H1 (cell line): ENCODE results near the gene FAM83F. TPM values are rescaled to one million over a fixed set of nuclear protein-coding genes. Genes with fewer than 3 reads are reported as not detected.

Experiments
- CTCF ChIA-PET: fragments of 300-600 bp; sonication (Branson Sonifier 250); formaldehyde crosslinking; loops from one replicate; lab custom pipeline; 2021; ENCODE audit not compliant: partially characterized antibody; lab: Charles Lee
- POLR2A ChIA-PET: fragments of 300-600 bp; sonication (Branson Sonifier 250); formaldehyde crosslinking; loops from one replicate; lab custom pipeline; 2021; ENCODE audit warnings: inconsistent platforms; ENCODE audit not compliant: partially characterized antibody; lab: Charles Lee
- DNase-seq, 2 experiments: peaks; one replicate each; pipeline versions ENCODE4 v3.0.0 to v3.0.0-alpha.2; 2010 to 2022; ENCODE audit warnings: low spot score in 2 of 2, low read depth in 1 of 2, mixed read lengths in 1 of 2
- FAIRE-seq: peaks from 2 replicates; lab custom pipeline; 2011; peaks lifted over from hg19 to GRCh38; lab: Jason Lieb, UNC
- H2AFZ ChIP-seq: 2 replicates; pipeline ENCODE4 v1.8.1; 2012; ENCODE audit warnings: low read length, inconsistent platforms
- H2AK5ac ChIP-seq: 2 replicates; pipeline ENCODE4 v1.6.1; 2013; ENCODE audit warnings: low read depth, low read length
- H2BK120ac ChIP-seq: replicated peaks from 2 replicates; pipeline ENCODE3; 2013; ENCODE audit warnings: low read depth, low read length, inconsistent platforms
- H2BK12ac ChIP-seq: 2 replicates; pipeline ENCODE4 v1.6.1; 2013; ENCODE audit warnings: low read depth, low read length
- H2BK15ac ChIP-seq: 2 replicates; pipeline ENCODE4 v1.6.1; 2013; ENCODE audit warnings: low read length
- H2BK20ac ChIP-seq: 2 replicates; pipeline ENCODE4 v1.6.1; 2013; ENCODE audit warnings: low read length
- H2BK5ac ChIP-seq: 2 replicates; pipeline ENCODE4 v1.6.1; 2013; ENCODE audit warnings: low read depth, low read length
- H3K14ac ChIP-seq: 2 replicates; pipeline ENCODE4 v1.6.1; 2013; ENCODE audit warnings: inconsistent platforms; ENCODE audit not compliant: insufficient read length
- H3K18ac ChIP-seq: 2 replicates; pipeline ENCODE4 v1.6.1; 2013; ENCODE audit warnings: low read length; ENCODE audit errors: extremely low read depth
- H3K23ac ChIP-seq: 2 replicates; pipeline ENCODE4 v1.6.1; 2013; ENCODE audit warnings: inconsistent platforms; ENCODE audit not compliant: insufficient read length
- H3K23me2 ChIP-seq: 2 replicates; pipeline ENCODE4 v1.6.1; 2013; ENCODE audit warnings: low read depth, low read length
- H3K27ac ChIP-seq: 2 replicates; pipeline ENCODE4 v1.6.1; 2011; ENCODE audit warnings: low read depth, low read length, inconsistent platforms
- H3K27me3 ChIP-seq, 4 experiments: replicated peaks in 1 of 4; 1 replicate in 1 of 4; 2 replicates in 3 of 4; pipeline versions ENCODE4 v1.6.1 to v1.8.1; 2011 to 2013; ENCODE audit warnings: low read length in 3 of 4, mild to moderate bottlenecking in 3 of 4, inconsistent platforms in 2 of 4, mixed read lengths in 2 of 4, moderate library complexity in 1 of 4; ENCODE audit not compliant: control insufficient read depth in 3 of 4, insufficient read depth in 3 of 4; ENCODE audit errors: extremely low read depth in 1 of 4
- H3K36me3 ChIP-seq, 4 experiments: 2 replicates each; pipeline versions ENCODE4 v1.6.1 to v1.8.1; 2011 to 2013; ENCODE audit warnings: mild to moderate bottlenecking in 4 of 4, low read length in 3 of 4, moderate library complexity in 2 of 4, control low read depth in 1 of 4, inconsistent platforms in 1 of 4; ENCODE audit not compliant: insufficient read depth in 4 of 4, control insufficient read depth in 2 of 4
- H3K4ac ChIP-seq: replicated peaks from 2 replicates; pipeline ENCODE3; 2013; ENCODE audit warnings: low read length, low read depth, mixed read lengths, inconsistent platforms; ENCODE audit not compliant: insufficient read length
- H3K4me1 ChIP-seq, 4 experiments: replicated peaks in 1 of 4; 1 replicate in 1 of 4; 2 replicates in 3 of 4; pipeline versions ENCODE4 v1.6.1 to v1.8.1; 2011 to 2013; ENCODE audit warnings: low read length in 3 of 4, inconsistent platforms in 2 of 4, mixed read lengths in 1 of 4; ENCODE audit not compliant: insufficient read depth in 4 of 4, control insufficient read depth in 3 of 4
- H3K4me2 ChIP-seq, 2 experiments: 2 replicates each; pipeline versions ENCODE4 v1.6.1 to v1.8.1; 2011 to 2013; ENCODE audit warnings: low read depth in 2 of 2, low read length in 2 of 2, control low read depth in 1 of 2, inconsistent platforms in 1 of 2, mild to moderate bottlenecking in 1 of 2; ENCODE audit not compliant: insufficient read depth in 1 of 2
- H3K4me3 ChIP-seq, 4 experiments: fragments of 200-600, 300-600 bp in 1 of 4; sonication (generic), shearing (Covaris generic), sonication (Bioruptor Twin) in 1 of 4; 2 replicates each; pipeline versions ENCODE4 v1.5.1 to v1.8.1; 2011 to 2016; ENCODE audit warnings: low read length in 4 of 4, low read depth in 3 of 4, control low read depth in 2 of 4, inconsistent platforms in 2 of 4, mild to moderate bottlenecking in 2 of 4, mixed read lengths in 1 of 4, moderate library complexity in 1 of 4; ENCODE audit not compliant: insufficient read depth in 2 of 4; ENCODE audit errors: extremely low read depth in 1 of 4
- H3K56ac ChIP-seq: replicated peaks from 2 replicates; pipeline ENCODE3; 2013; ENCODE audit warnings: low read depth, mild to moderate bottlenecking, mixed read lengths, low read length, inconsistent platforms; ENCODE audit not compliant: insufficient read length
- H3K79me1 ChIP-seq: 2 replicates; pipeline ENCODE4 v1.6.1; 2013; ENCODE audit warnings: low read depth, low read length, control low read depth
- H3K79me2 ChIP-seq, 2 experiments: 2 replicates each; pipeline versions ENCODE4 v1.6.1 to v1.8.1; 2012 to 2013; ENCODE audit warnings: low read length in 2 of 2, mild to moderate bottlenecking in 2 of 2, inconsistent platforms in 1 of 2; ENCODE audit not compliant: insufficient read depth in 2 of 2, control insufficient read depth in 1 of 2
- H3K9ac ChIP-seq, 4 experiments: replicated peaks in 1 of 4; 1 replicate in 1 of 4; 2 replicates in 3 of 4; pipeline versions ENCODE4 v1.6.1 to v1.8.1; 2011 to 2013; ENCODE audit warnings: low read depth in 3 of 4, low read length in 3 of 4, control low read depth in 2 of 4, mild to moderate bottlenecking in 2 of 4, moderate library complexity in 2 of 4, inconsistent platforms in 1 of 4; ENCODE audit errors: extremely low read depth in 1 of 4
- H3K9me3 ChIP-seq, 2 experiments: 2 replicates each; pipeline versions ENCODE4 v1.6.1 to v1.8.1; 2012 to 2013; ENCODE audit warnings: mild to moderate bottlenecking in 2 of 2, moderate library complexity in 2 of 2, control low read depth in 1 of 2, inconsistent platforms in 1 of 2, low read depth in 1 of 2, low read length in 1 of 2, mixed read lengths in 1 of 2; ENCODE audit not compliant: insufficient read depth in 2 of 2
- H4K20me1 ChIP-seq, 2 experiments: replicated peaks in 1 of 2; 2 replicates each; pipeline versions ENCODE3 to v1.8.1; 2011 to 2013; ENCODE audit warnings: inconsistent platforms in 2 of 2, low read length in 2 of 2, mild to moderate bottlenecking in 1 of 2; ENCODE audit not compliant: insufficient read depth in 2 of 2, control insufficient read depth in 1 of 2
- H4K5ac ChIP-seq: 2 replicates; pipeline ENCODE4 v1.6.1; 2013; ENCODE audit warnings: low read length, low read depth, mixed read lengths, inconsistent platforms; ENCODE audit not compliant: insufficient read length
- H4K8ac ChIP-seq: 2 replicates; pipeline ENCODE4 v1.8.0; 2013; ENCODE audit warnings: mild to moderate bottlenecking, moderate library complexity, low read length, inconsistent platforms; ENCODE audit not compliant: insufficient read depth; ENCODE audit errors: extremely low read depth
- H4K91ac ChIP-seq: replicated peaks from 2 replicates; pipeline ENCODE3; 2013; ENCODE audit warnings: low read length, mixed read lengths, inconsistent platforms; ENCODE audit not compliant: insufficient read length
- BRCA1 ChIP-seq: IDR thresholded peaks from 2 replicates; pipeline ENCODE4 v1.6.1; 2012; ENCODE audit warnings: low read depth, low read length, improper control_type of control experiment
- CHD1 ChIP-seq: IDR thresholded peaks from 2 replicates; pipeline ENCODE4 v1.6.1; 2012; ENCODE audit warnings: low read depth, low read length, improper control_type of control experiment
- CHD2 ChIP-seq: IDR thresholded peaks from 2 replicates; pipeline ENCODE4 v1.6.1; 2012; ENCODE audit warnings: low read length, improper control_type of control experiment
- EGR1 ChIP-seq: IDR thresholded peaks from 2 replicates; pipeline ENCODE4 v1.6.1; 2011; ENCODE audit warnings: low read depth, low read length, borderline replicate concordance
- FOSL1 ChIP-seq: IDR thresholded peaks from 2 replicates; pipeline ENCODE4 v1.6.1; 2011; ENCODE audit warnings: mild to moderate bottlenecking, low read depth, low read length, moderate library complexity; ENCODE audit not compliant: insufficient read depth
- JUND ChIP-seq: IDR thresholded peaks from 2 replicates; pipeline ENCODE4 v1.6.1; 2011; ENCODE audit warnings: mild to moderate bottlenecking, improper control_type of control experiment, low read length
- MAX ChIP-seq: IDR thresholded peaks from 2 replicates; pipeline ENCODE4 v1.6.1; 2012; ENCODE audit warnings: inconsistent platforms
- RAD21 ChIP-seq, 2 experiments: IDR thresholded peaks in 1 of 2; conservative IDR thresholded peaks in 1 of 2; 2 replicates each; pipeline ENCODE4 v1.6.1; 2011; ENCODE audit warnings: low read depth in 2 of 2, low read length in 2 of 2, improper control_type of control experiment in 1 of 2, inconsistent platforms in 1 of 2, mild to moderate bottlenecking in 1 of 2, moderate library complexity in 1 of 2
- RBBP5 ChIP-seq: IDR thresholded peaks from 2 replicates; pipeline ENCODE4 v1.7.1; 2012; ENCODE audit warnings: low read depth, mild to moderate bottlenecking, inconsistent platforms, low read length, moderate library complexity, borderline replicate concordance
- SP4 ChIP-seq: IDR thresholded peaks from 2 replicates; pipeline ENCODE4 v1.6.1; 2012; ENCODE audit warnings: low read length, inconsistent platforms
- TAF1 ChIP-seq: IDR thresholded peaks from 2 replicates; pipeline ENCODE4 v1.6.1; 2011; ENCODE audit warnings: mild to moderate bottlenecking, low read depth, low read length
- USF2 ChIP-seq: IDR thresholded peaks from 2 replicates; pipeline ENCODE4 v1.6.1; 2011; ENCODE audit warnings: low read length, improper control_type of control experiment
- WGBS, 2 experiments: shearing (Covaris generic) in 1 of 2; methylation state at CpG; one replicate each; pipeline versions ENCODE4 v1.1.6 to v1.1.7; 2013 to 2015; ENCODE audit warnings: low lambda C conversion rate in 2 of 2, mixed read lengths in 2 of 2, inconsistent platforms in 1 of 2, low coverage in 1 of 2, missing lambda C conversion rate in 1 of 2; ENCODE audit not compliant: insufficient replicate concordance in 2 of 2, insufficient coverage in 1 of 2, insufficient read length in 1 of 2; ENCODE audit errors: extremely low coverage in 1 of 2, missing lambda C conversion rate in 1 of 2; 5-methylcytosine and 5-hydroxymethylcytosine counted together
- polyA plus RNA-seq, 7 experiments: library from polyadenylated mRNA; depleted of rRNA in 3 of 7; stranded (reverse) in 5 of 7; unstranded in 2 of 7; fragments of >200 nt in 5 of 7; fragments of 200-250 nt in 2 of 7; gene quantifications; 1 replicate in 5 of 7; 2 replicates in 1 of 7; 4 replicates in 1 of 7; pipeline versions ENCODE4 v1.2.1 to v1.2.3, GENCODE V29; 2011 to 2013; ENCODE audit warnings: missing spikeins in 2 of 7, mixed read lengths in 2 of 7
- total RNA-seq: library from RNA; stranded (reverse); fragmentation: NEBNext Ultra II Directional; extraction: Animal tissue kit (Norgen Biotek cat#: 25700); gene quantifications from 2 replicates; pipeline ENCODE4 v1.2.1, GENCODE V29; 2021

Gene FAM83F
- total and polyA plus RNA-seq, 2 of the 8 experiments (the other 6 are each of a cell fraction or from before 2014, with no cell fraction given), result 8.6 to 18.9 TPM

GRCh38 chr22:39949964-39950737 lies 44.6 kb upstream of the FAM83F start:
- Histone ChIP-seq H2BK15ac (no peak overlapping the region), H3K79me1 (no peaks in the 10 kb centered on the region), H3K23ac (no peak overlapping the region), H3K4me2 (no peak overlapping the region), H2AK5ac (no peak overlapping the region), H2BK120ac (no peak overlapping the region), H2BK20ac (no peak overlapping the region), H3K9ac (no peak overlapping the region), H3K9me3 (no peaks in the 10 kb centered on the region), H3K79me2 (no peaks in the 10 kb centered on the region), H3K56ac (no peak overlapping the region), H3K23me2 (no peaks in the 10 kb centered on the region), H3K4ac (no peak overlapping the region), H2AFZ (no peak overlapping the region), H3K4me1 (peaks cover 3 to 10% (median 6%) of the 10 kb centered on the region in 4 experiments; a peak in 5 of 7 replicates), H4K8ac (no peak overlapping the region), H3K36me3 (no peaks in the 10 kb centered on the region), H3K14ac (no peak overlapping the region), H2BK5ac (no peak overlapping the region), H3K18ac (no peak overlapping the region), H4K5ac (no peak overlapping the region), H3K4me3 (no peak overlapping the region), H3K27ac (no peak overlapping the region), H4K91ac (no peak overlapping the region), H2BK12ac (no peak overlapping the region), H3K27me3 (no peaks in the 10 kb centered on the region; a peak in 1 of 7 replicates), H4K20me1 (no peaks in the 10 kb centered on the region)
- no peak for TF ChIP-seq SP4
- TF ChIP-seq CHD1, result no peak
- TF ChIP-seq RAD21 (IDR thresholded peaks at IDR 0.05 in 1 of 2, conservative IDR thresholded peaks at IDR 0.05 in 1 of 2; ENCODE audit: low read depth in 2 of 2, low read length in 2 of 2), result no peak
- TF ChIP-seq MAX, result no peak
- no peak for TF ChIP-seq USF2
- TF ChIP-seq FOSL1, result no peak
- TF ChIP-seq TAF1, result no peak
- no peak for TF ChIP-seq BRCA1
- no peak for TF ChIP-seq EGR1
- no peak for TF ChIP-seq RBBP5
- no peak for TF ChIP-seq JUND
- no peak for TF ChIP-seq CHD2
- ChIA-PET CTCF (interaction anchor here (0.7 to 3.2 kb wide), 5 partner anchors 17 to 85 kb away, joined by 4 to 20 read pairs (median 5); no protein-coding TSS in a partner anchor), POLR2A (no interaction called here)
- no peak for FAIRE-seq
- WGBS, 2 experiments, result 88% methylated on average over 8 of the region's 8 CpGs; no CpG with 5 or more reads in 1 of the 2 experiments
- DNase-seq, result no peak
